H9 (cell line): ENCODE results near the gene AIFM2. TPM values are rescaled to one million over a fixed set of nuclear protein-coding genes. Genes with fewer than 3 reads are reported as not detected.

Source experiments
- DNase-seq: peaks from one replicate; pipeline ENCODE4 v3.0.0-alpha.2; 2017
- H2AFZ ChIP-seq: one replicate; pipeline ENCODE4 v1.6.1; 2013; ENCODE audit warnings: mild to moderate bottlenecking, low read length, control low read depth, moderate library complexity
- H2AK5ac ChIP-seq: 2 replicates; pipeline ENCODE4 v1.6.1; 2013; ENCODE audit warnings: low read length, control low read depth, mixed read lengths; ENCODE audit not compliant: insufficient read length
- H2BK120ac ChIP-seq: one replicate; pipeline ENCODE4 v1.6.1; 2013; ENCODE audit warnings: low read depth, mild to moderate bottlenecking, low read length, control low read depth, inconsistent platforms; ENCODE audit not compliant: poor library complexity, severe bottlenecking
- H2BK12ac ChIP-seq: 2 replicates; pipeline ENCODE4 v1.6.1; 2013; ENCODE audit warnings: low read length, control low read depth, mixed read lengths, low read depth; ENCODE audit not compliant: insufficient read length
- H2BK15ac ChIP-seq: 2 replicates; pipeline ENCODE4 v1.6.1; 2013; ENCODE audit warnings: low read depth, low read length, control low read depth
- H2BK20ac ChIP-seq: one replicate; pipeline ENCODE4 v1.6.1; 2013; ENCODE audit warnings: low read depth, mild to moderate bottlenecking, low read length, control low read depth, inconsistent platforms; ENCODE audit not compliant: poor library complexity, severe bottlenecking
- H2BK5ac ChIP-seq: 2 replicates; pipeline ENCODE4 v1.6.1; 2013; ENCODE audit warnings: low read length, control low read depth, mixed read lengths; ENCODE audit not compliant: insufficient read length
- H3K14ac ChIP-seq: 2 replicates; pipeline ENCODE4 v1.6.1; 2013; ENCODE audit warnings: low read length, control low read depth; ENCODE audit not compliant: insufficient read depth
- H3K18ac ChIP-seq: 2 replicates; pipeline ENCODE4 v1.6.1; 2013; ENCODE audit warnings: low read depth, mild to moderate bottlenecking, mixed read lengths, low read length, control low read depth; ENCODE audit not compliant: insufficient read length
- H3K23ac ChIP-seq: 2 replicates; pipeline ENCODE4 v1.6.1; 2013; ENCODE audit warnings: low read length, control low read depth, mixed read lengths, low read depth; ENCODE audit not compliant: insufficient read length
- H3K23me2 ChIP-seq: 2 replicates; pipeline ENCODE4 v1.6.1; 2013; ENCODE audit warnings: low read depth, mild to moderate bottlenecking, mixed read lengths, low read length, control low read depth; ENCODE audit not compliant: insufficient read length, poor library complexity, severe bottlenecking
- H3K27ac ChIP-seq: 2 replicates; pipeline ENCODE4 v1.5.1; 2013; ENCODE audit warnings: low read length, control low read depth, mixed read lengths, low read depth; ENCODE audit not compliant: insufficient read length
- H3K27me3 ChIP-seq: 2 replicates; pipeline ENCODE4 v1.6.1; 2013; ENCODE audit warnings: low read length, control low read depth, inconsistent platforms; ENCODE audit not compliant: insufficient read depth
- H3K4ac ChIP-seq: 2 replicates; pipeline ENCODE4 v1.6.1; 2013; ENCODE audit warnings: low read depth, mild to moderate bottlenecking, control low read depth, inconsistent platforms, low read length, moderate library complexity
- H3K4me1 ChIP-seq: 2 replicates; pipeline ENCODE4 v1.6.1; 2013; ENCODE audit warnings: low read length, control low read depth, inconsistent platforms; ENCODE audit not compliant: insufficient read depth
- H3K4me2 ChIP-seq: 2 replicates; pipeline ENCODE4 v1.6.1; 2013; ENCODE audit warnings: low read length, control low read depth, mixed read lengths; ENCODE audit not compliant: insufficient read length, insufficient read depth
- H3K56ac ChIP-seq: 2 replicates; pipeline ENCODE4 v1.6.1; 2013; ENCODE audit warnings: low read depth, mild to moderate bottlenecking, mixed read lengths, low read length, control low read depth; ENCODE audit not compliant: insufficient read length
- H3K79me1 ChIP-seq: 2 replicates; pipeline ENCODE4 v1.6.1; 2013; ENCODE audit warnings: low read depth, mild to moderate bottlenecking, moderate library complexity, low read length, control low read depth, inconsistent platforms; ENCODE audit not compliant: insufficient read depth, poor library complexity, severe bottlenecking
- H3K79me2 ChIP-seq: 2 replicates; pipeline ENCODE4 v1.6.1; 2013; ENCODE audit warnings: low read length, control low read depth, inconsistent platforms; ENCODE audit not compliant: insufficient read depth
- H3K9ac ChIP-seq: 2 replicates; pipeline ENCODE4 v1.6.1; 2013; ENCODE audit warnings: low read length, control low read depth, mixed read lengths; ENCODE audit not compliant: insufficient read length; ENCODE audit errors: extremely low read depth
- H3K9me3 ChIP-seq: one replicate; pipeline ENCODE4 v1.6.1; 2013; ENCODE audit warnings: low read depth, low read length, inconsistent platforms; ENCODE audit not compliant: control insufficient read depth
- H3T11ph ChIP-seq: one replicate; pipeline ENCODE4 v1.6.1; 2013; ENCODE audit warnings: mild to moderate bottlenecking, low read length, control low read depth, inconsistent platforms
- H4K20me1 ChIP-seq: one replicate; pipeline ENCODE4 v1.6.1; 2013; ENCODE audit not compliant: control insufficient read depth, insufficient read length, insufficient read depth
- H4K5ac ChIP-seq: 2 replicates; pipeline ENCODE4 v1.6.1; 2013; ENCODE audit warnings: low read depth, mild to moderate bottlenecking, mixed read lengths, low read length, control low read depth; ENCODE audit not compliant: insufficient read length
- H4K8ac ChIP-seq: replicated peaks from 2 replicates; pipeline ENCODE4 v1.6.1; 2013; ENCODE audit warnings: low read length, control low read depth, mixed read lengths, low read depth; ENCODE audit not compliant: insufficient read length
- H4K91ac ChIP-seq: 2 replicates; pipeline ENCODE4 v1.6.1; 2013; ENCODE audit warnings: low read depth, mild to moderate bottlenecking, moderate library complexity, mixed read lengths, low read length, control low read depth; ENCODE audit not compliant: insufficient read length
- H3K27ac Mint-ChIP-seq, 3 experiments: 2 replicates in 2 of 3; 3 replicates in 1 of 3; pipeline ENCODE4 v1.8.0; 2020 to 2021; ENCODE audit warnings: mixed read lengths in 3 of 3, mild to moderate bottlenecking in 1 of 3, moderate library complexity in 1 of 3
- H3K27me3 Mint-ChIP-seq: 2 replicates; pipeline ENCODE4 v1.8.0; 2021; ENCODE audit warnings: low read depth, mild to moderate bottlenecking, moderate library complexity, mixed read lengths
- H3K36me3 Mint-ChIP-seq, 3 experiments: 2 replicates in 2 of 3; 3 replicates in 1 of 3; pipeline ENCODE4 v1.8.0; 2020 to 2021; ENCODE audit warnings: low read depth in 3 of 3, mixed read lengths in 3 of 3; ENCODE audit not compliant: insufficient read depth in 1 of 3
- H3K4me1 Mint-ChIP-seq, 2 experiments: 2 replicates each; pipeline ENCODE4 v1.8.0; 2020; ENCODE audit warnings: mixed read lengths in 2 of 2
- H3K4me3 Mint-ChIP-seq, 2 experiments: 2 replicates in 1 of 2; 3 replicates in 1 of 2; pipeline ENCODE4 v1.8.0; 2020 to 2021; ENCODE audit warnings: mild to moderate bottlenecking in 2 of 2, mixed read lengths in 2 of 2, moderate library complexity in 1 of 2
- H3K9me3 Mint-ChIP-seq, 2 experiments: 2 replicates in 1 of 2; 3 replicates in 1 of 2; pipeline ENCODE4 v1.8.0; 2020; ENCODE audit warnings: mild to moderate bottlenecking in 2 of 2, mixed read lengths in 2 of 2, moderate library complexity in 1 of 2
- WGBS: extraction: QIAGEN DNeasy Blood & Tissue Kit; methylation state at CpG from one replicate; pipeline ENCODE4 v1.1.7; 2013; ENCODE audit warnings: missing lambda C conversion rate, low lambda C conversion rate, mixed read lengths; ENCODE audit not compliant: insufficient read length; ENCODE audit errors: extremely low coverage; 5-methylcytosine and 5-hydroxymethylcytosine counted together
- total RNA-seq: library from RNA; stranded (reverse); gene quantifications from 2 replicates; pipeline ENCODE4 v1.2.1, GENCODE V29; 2021
- TF ChIP-seq, protein P1 (sequence below): fragments of 200-600 bp; sonication (generic); conservative IDR thresholded peaks from 3 replicates; pipeline ENCODE4 v1.8.0; 2021; ENCODE audit warnings: antibody characterized with exemption, mild to moderate bottlenecking

AIFM2 gene
- total RNA-seq, 1 experiment from 2014 or later, result 5.3 TPM

DNA sequence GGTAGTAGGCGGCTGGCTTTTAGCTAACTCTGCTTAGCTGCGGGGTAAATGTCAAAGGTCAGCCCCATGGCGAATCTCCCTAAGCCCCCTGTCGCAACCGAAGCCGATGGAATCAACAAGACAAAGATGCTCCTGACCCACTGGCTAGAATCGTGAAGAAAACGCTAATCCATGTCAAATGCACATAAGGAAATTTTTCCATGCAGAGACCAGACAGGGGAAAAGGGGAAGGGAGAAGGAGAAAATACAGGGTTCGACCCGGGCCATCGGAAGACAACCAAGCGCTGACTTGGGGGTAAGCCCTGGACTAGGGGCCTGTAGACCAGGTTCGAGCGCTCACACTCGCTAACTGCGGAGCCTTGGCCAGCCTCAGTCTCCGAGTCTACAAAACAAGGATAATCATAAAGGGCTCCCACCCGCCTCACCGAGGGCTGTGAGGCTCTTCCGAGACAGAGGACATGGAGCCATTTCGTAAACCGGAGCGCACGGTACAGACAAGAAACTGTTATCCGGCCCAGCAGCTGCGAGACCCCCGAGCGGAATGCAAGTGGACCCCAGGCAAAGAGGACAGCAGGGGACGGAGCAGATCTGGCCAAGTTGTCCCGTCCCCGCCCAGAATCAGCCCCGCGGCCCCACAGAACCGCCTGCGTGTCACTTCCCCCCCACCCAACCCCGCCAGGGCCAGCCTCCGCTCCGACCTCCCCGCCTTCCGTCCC lies 37.2 kb upstream of the AIFM2 start:
- no peak overlapping the region for H2BK120ac ChIP-seq
- no peaks in the 10 kb centered on the region for H3K79me1 ChIP-seq
- no peak overlapping the region for H3K18ac ChIP-seq
- Mint-ChIP-seq H3K36me3 (peaks cover 2 to 18% (median 9%) of the 10 kb centered on the region in 3 experiments; a peak in 5 of 7 replicates), H3K27ac (peak overlapping the region; percentile 92 to 97 (median 94)), H3K4me3 (peak overlapping the region; percentile 93 to 95), H3K27me3 (peaks cover 1% of the 10 kb centered on the region), H3K9me3 (no peaks in the 10 kb centered on the region), H3K4me1 (peaks cover 11 to 16% of the 10 kb centered on the region in 2 experiments)
- DNase-seq, result no peak
- H4K5ac ChIP-seq, result no peak overlapping the region
- H4K20me1 ChIP-seq, result no peaks in the 10 kb centered on the region
- no peak overlapping the region for H2AK5ac ChIP-seq
- H3T11ph ChIP-seq, result no peak overlapping the region
- H2BK15ac ChIP-seq, result no peak overlapping the region
- no CpG with 5 or more reads among the region's 40 CpGs for WGBS
- H3K23me2 ChIP-seq, result peaks cover 7% of the 10 kb centered on the region
- no peak overlapping the region for H3K4ac ChIP-seq
- peaks cover 31% of the 10 kb centered on the region; the same call in 1 of the 2 replicates for H3K79me2 ChIP-seq
- H3K14ac ChIP-seq, result no peak overlapping the region; the same call in 1 of the 2 replicates
- no peaks in the 10 kb centered on the region for H3K9me3 ChIP-seq
- H3K23ac ChIP-seq, result no peak overlapping the region
- H3K56ac ChIP-seq, result no peak overlapping the region
- peak overlapping the region; percentile 68 for H3K9ac ChIP-seq
- TF ChIP-seq, protein P1, sequence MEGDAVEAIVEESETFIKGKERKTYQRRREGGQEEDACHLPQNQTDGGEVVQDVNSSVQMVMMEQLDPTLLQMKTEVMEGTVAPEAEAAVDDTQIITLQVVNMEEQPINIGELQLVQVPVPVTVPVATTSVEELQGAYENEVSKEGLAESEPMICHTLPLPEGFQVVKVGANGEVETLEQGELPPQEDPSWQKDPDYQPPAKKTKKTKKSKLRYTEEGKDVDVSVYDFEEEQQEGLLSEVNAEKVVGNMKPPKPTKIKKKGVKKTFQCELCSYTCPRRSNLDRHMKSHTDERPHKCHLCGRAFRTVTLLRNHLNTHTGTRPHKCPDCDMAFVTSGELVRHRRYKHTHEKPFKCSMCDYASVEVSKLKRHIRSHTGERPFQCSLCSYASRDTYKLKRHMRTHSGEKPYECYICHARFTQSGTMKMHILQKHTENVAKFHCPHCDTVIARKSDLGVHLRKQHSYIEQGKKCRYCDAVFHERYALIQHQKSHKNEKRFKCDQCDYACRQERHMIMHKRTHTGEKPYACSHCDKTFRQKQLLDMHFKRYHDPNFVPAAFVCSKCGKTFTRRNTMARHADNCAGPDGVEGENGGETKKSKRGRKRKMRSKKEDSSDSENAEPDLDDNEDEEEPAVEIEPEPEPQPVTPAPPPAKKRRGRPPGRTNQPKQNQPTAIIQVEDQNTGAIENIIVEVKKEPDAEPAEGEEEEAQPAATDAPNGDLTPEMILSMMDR, result no peak
- H4K8ac ChIP-seq, result no peak overlapping the region
- H2AFZ ChIP-seq, result no peak overlapping the region
- no peaks in the 10 kb centered on the region for H3K4me1 ChIP-seq
- no peak overlapping the region for H4K91ac ChIP-seq
- no peak overlapping the region for H2BK5ac ChIP-seq
- no peaks in the 10 kb centered on the region for H3K27me3 ChIP-seq
- peak overlapping the region; percentile 100 for H3K4me2 ChIP-seq
- H3K27ac ChIP-seq, result no peak overlapping the region
- H2BK12ac ChIP-seq, result no peak overlapping the region
- no peak overlapping the region for H2BK20ac ChIP-seq
